Measurements from ENCODE around the gene RASGEF1C.

GRCh38 chr5:180138976-180139730 is 69.9 kb downstream of the RASGEF1C start:
- no peak for TF ChIP-seq ATF3 (IDR thresholded peaks at IDR 0.05)
- no peak for TF ChIP-seq ZBTB33 (IDR thresholded peaks at IDR 0.05)
- TF ChIP-seq CTCF (IDR thresholded peaks at IDR 0.05; ENCODE audit: low read depth, low read length, missing input control): no peak
- no peak for TF ChIP-seq YY1 (IDR thresholded peaks at IDR 0.05)
- no peak for TF ChIP-seq REST (IDR thresholded peaks at IDR 0.05)
- no peak for TF ChIP-seq TAF1 (conservative IDR thresholded peaks at IDR 0.05)
- TF ChIP-seq RAD21 (IDR thresholded peaks at IDR 0.05): no peak
- no peak for TF ChIP-seq EGR1 (IDR thresholded peaks at IDR 0.05; ENCODE audit: low read depth in 2 of 2)

Measured in liver (tissue), 3 donors.